NCI-H2029 (cell line): ENCODE measurements around the gene CX3CL1.
"Not testable (repeated sequence)": the region's sequence is repeated elsewhere in the genome, so short reads cannot be mapped to it uniquely, and the experiment has no call there.

ENCODE experiments used
- DNase-seq: peaks from one replicate; lab custom pipeline; 2025; lab: John Stamatoyannopoulos, UW

The CX3CL1 gene

DNA sequence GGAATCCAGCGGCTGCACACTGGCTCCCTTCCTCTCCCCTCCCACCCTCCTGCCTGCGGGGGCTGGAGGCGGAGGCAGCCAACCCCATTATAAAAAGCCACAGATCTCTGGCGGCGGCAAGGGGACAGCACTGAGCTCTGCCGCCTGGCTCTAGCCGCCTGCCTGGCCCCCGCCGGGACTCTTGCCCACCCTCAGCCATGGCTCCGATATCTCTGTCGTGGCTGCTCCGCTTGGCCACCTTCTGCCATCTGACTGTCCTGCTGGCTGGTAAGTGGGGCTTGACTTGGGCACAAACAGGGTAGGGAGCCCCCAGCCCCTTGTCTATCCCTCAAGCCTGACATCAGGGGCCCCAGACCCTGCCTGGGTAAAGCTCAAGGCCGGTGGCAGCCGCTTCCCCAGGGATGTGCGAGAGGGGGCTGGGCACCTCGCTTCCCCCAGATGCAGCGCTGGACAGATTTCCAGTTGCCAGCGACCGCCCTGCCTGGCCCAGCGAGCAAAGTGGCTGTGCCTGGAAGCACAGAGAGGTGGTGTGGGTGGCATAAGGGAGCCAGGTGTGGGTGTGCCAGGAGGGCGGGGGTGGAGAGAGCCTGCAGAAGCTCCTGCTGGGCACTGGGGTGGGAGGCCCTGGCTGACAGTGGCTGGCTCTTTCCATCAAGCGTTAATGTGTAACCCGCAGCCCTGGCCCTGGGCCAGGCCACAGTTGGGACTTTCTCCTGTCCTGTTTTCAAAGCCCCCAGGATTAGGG is at the start of gene CX3CL1:
CX3CL1 (plus strand) TSS at position 119 of the 745 bp plus-strand sequence; CDS start at position 198, 79 bp downstream.
- DNase-seq: no peak

DNA sequence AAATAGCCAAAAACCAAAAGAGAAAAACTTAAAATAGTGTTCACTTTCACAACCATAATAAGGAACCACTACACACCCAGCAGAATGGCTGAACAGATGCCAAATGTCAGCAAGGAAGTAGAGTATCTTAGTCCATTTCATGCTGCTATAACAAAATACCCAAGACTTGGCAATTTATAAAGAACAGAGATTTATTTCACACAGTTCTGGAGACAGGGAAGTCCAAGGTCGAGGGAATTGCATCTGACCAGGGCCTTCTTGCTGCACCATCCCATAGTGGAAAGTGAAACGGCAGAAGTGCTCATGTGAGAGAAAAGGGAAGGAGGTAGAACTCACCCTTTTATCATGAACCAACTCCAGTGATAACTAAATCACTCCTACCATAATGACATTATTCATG is 47.5 kb upstream of the CX3CL1 start:
- DNase-seq: no peak

DNA sequence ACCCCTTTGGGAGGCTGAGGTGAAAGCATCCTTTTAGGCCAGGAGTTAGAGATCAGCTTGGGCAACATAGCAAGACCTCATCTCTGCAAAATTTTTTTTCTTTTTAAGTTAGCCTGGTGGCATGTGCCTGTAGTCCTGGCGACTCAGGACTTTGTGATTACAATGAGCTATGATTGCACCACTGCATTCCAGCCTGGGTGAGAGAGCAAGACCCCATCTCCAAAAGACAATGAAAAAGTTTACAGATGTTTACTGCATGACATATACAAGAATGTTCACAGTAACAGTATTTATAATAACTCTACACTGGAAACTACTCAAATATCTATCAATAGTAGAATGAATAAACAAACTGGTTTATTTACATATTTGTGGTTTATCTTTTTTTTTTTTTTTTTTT is 46.8 kb upstream of the CX3CL1 start:
- no peak for DNase-seq

DNA sequence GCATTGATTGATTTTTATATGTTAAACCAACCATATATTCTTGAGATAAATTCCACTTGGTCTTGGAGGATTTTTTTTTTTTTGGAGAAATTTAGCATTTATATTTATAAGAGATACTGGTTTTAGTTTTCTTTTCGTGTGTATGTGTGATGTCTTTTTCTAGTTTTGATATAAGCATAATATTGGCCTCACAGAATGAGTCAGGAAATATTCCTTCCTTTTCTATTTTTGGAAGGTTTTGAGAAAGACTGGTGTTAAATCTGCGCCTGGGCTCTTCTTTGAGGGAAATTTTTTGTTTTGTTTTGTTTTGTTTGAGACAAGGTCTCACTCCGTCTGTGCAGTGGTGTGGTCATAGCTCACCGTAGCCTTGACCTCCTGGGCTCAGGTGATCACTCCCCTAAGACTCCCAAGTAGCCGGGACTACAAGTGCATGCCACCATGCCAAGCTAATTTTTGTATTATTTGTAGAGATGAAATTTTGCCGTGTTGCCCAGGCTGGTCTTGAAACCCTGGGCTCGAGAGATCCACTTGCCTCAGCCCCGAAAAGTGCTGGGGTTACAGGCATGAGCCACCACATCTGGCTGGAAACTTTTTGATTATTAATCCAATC is 42.5 kb upstream of the CX3CL1 start:
- DNase-seq: no peak

DNA sequence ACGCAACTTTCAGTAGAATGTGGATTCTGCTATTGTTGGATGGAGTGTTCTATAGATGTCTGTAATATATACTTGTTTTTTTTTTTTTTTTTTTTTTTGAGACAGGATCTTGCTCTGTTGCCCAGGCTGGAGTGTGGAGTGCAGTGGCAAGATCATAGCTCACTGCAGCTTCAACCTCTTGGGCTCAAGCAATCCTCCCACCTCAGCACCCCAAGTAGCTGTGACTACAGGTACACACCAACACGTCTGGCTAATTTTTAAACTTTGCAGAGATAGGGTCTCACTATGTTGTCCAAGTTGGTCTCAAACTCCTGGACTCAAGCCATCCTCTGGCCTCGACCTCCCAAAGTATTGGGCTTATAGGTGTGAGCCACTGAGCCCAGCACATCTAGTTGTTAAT is 40.9 kb upstream of the CX3CL1 start:
- no peak for DNase-seq

DNA sequence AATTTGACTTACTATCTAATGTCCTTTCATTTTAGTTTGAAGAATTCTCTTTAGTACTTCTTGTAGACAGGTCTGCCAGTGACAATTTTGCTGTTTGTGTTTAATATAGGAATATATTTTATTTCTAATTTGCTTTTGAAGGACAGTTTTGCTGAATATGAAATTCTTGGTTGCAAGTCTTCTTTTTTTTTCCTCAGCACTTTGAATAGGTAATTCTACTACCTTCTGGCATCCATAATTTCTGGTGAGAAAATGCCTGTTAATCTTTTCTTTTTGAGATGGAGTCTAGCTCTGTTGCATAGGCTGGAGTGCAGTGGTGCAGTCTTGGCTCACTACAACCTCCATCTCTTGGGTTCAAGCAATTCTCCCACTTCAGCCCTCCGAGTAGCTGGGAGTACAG is 38.9 kb upstream of the CX3CL1 start:
- DNase-seq: no peak

DNA sequence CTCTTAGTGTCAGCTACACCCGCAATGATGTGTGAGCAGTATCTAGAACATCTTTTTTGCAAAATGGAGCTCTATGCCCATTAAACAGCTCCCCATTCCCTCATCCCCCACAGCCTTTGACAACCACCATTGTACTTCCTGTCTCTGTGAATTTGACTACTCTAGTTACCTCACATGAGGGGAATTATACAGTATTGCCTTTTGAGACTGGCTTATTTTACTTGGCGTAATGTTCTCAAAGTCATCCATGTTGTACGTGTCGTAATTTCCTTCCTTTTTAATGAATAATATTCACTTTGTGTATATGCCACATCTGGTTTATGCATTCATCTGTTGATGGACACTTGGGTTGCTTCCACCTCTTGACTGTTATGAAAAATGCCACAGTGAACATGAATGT is 36.9 kb upstream of the CX3CL1 start:
- DNase-seq: no peak

DNA sequence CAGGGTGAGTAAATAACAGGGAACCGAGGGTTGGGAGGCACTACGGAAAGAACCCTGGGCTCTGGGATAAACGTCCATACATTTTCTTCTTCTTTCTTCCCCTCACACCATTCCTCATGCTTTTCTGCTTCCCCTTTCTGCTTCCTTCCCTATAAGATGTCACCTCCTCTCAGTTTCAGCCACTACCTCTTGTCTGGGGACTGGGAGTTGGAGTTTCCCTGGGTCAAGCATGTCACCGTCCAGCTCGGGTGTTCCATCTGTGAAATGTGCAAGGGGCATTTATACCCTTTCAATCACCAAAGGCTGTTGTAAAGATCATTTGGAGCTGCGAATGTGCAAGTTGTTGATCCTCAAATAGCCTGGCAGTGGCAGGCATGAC is 31.2 kb upstream of the CX3CL1 start:
- no peak for DNase-seq

DNA sequence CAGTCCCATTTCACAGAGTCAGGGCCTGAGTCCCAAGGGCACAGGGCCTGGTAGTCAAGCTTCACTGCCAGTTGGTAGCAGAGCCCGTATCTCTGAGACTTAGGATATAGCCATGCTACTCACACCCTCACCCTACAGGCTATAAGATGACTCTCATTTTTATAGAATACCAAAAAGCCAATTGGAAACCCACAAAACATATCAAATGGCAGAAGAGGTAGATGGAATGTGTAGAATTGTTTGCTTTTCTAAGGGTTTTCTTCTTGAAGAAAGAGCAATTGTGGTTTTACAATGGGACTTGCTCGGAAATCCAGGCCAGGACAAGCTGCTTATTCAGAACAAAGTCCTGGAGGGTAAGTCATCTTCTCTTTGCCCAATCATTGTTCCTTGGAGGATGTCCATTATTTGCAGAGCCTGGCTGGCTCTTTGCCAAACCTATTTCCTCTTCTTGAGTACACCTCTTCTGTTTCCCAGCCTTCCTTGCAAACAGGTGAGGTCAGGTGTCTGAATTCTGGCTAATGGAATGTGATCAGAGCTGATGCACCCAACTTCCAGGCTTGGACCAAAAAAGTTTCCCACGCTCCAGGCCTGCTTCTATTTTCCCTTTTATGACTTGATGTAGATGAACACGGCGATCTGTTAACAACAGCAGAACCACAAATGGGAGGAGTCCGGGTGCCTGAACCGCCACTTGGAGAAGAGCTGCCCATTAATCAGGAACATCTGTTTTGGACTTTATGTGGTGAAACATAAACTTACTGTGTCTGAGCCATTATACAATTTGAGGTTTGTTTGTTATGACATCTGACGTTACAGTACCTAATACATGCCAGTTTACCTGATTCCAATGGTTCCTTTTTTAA is 30.6 kb upstream of the CX3CL1 start:
- peak; percentile 29 for DNase-seq

DNA sequence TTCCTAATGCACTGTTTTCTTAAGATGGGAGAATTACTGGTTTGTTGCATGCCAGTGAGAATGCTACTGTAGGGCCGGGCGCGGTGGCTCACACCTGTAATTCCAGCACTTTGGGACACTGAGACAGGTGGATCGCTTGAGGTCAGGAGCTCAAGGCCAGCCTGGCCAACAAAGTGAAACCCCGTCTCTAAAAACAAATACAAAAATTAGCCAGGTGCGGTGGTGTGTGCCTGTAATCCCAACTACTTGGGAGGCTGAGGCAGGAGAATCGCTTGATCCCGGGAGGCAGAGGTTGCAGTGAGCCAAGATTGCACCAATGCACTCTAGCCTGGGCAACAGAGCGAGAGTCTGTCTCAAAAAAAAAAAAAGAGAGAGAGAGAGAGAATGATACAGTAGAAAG is 29.7 kb upstream of the CX3CL1 start:
- not testable (repeated sequence) for DNase-seq

DNA sequence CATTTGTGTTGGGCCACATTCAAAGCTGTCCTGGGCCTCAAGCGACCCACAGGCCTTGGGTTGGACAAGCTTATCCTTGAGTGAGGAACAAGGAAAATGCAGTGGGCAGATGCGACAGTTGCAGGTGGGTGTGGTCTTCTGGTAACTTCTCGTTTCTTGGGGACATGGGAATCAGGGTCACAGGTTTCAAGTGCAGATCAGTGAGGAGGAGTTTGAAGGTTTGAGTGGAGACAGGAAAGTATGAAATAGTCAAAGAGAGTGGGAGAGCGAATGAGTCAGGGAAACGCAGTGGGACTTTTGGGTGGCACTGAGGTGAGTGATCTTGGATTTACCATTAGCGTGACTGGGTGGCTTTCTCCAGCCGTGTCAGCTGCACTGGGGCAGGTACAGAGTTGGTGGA is 29.1 kb upstream of the CX3CL1 start:
- no peak for DNase-seq

DNA sequence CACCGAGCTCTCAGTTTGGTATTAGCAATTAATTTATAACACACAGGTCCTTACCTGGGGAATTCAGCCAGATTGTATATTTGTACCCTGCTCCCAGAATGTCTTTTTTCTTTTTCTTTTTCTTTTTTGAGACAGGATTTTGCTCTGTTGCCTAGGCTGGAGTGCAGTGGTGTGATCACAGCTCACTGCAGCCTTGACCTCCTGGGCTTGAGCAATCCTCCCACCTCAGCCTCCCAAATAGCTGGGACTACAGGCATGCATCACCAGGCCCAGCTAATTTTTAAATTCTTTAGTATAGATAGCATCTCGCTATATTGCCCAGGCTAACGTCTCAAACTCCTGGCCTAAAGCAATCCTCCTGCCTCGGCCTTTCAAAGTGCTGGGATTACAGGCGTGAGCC is 28.2 kb upstream of the CX3CL1 start:
- not testable (repeated sequence) for DNase-seq

DNA sequence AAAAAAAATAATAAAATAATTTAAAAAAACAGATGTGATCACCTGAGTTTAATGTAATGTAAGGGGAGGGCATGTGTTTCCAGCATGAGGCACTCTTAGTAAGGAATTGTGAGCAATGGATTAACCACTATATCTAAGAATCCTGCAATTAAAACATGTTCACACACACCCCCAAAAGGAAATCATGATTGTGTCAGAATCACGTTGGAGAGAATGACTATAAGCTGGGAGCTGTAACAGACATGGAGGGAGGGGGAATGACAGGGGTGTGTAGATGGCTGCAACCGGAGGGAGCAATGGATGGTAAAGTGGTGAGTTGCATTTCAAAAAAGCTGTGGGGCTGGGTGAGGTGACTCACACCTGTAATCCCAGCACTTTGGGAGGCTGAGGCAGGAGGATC is 27.3 kb upstream of the CX3CL1 start:
- DNase-seq: no peak

DNA sequence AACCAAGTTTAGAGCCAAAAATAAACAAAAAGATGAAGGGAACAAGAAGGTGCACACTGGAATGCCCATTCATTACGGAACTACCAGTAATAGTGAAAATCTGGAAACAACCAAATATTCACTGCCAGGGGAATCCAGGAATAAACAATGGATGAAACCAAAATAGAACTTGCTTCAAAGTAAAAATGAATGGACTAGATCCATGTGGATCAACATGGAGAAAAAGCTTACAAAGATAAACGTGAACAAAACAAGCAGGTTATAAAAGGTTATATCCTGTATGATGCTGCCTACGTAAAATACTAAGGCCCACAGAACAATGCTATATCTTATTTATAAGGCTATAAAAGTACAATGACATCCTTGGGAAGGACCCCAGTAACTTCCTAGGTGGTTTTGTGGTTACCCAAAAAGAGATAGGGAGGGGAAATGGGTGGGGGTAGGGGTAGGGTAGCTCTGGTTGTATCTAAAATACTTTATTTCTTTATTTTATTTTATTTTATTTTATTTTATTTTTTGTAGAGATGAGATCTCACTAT is 26.6 kb upstream of the CX3CL1 start:
- no peak for DNase-seq

DNA sequence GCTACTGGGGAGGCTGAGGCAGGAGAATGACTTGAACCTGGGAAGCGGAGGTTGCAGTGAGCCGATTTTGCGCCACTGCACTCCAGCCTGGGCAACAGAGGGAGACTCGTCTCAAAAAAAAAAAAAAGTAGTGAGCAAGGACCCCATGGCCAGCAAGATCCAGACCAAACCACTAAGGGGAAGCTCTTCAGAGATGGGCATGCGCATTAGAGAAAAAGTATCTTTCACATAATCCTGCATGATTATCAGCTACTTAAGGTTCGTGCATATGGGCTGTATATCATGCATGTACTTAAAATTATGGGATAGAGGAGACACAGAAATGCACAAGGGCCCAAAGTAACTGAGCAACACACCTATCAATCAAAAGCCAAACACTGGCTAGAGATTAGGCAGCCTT is 24.4 kb upstream of the CX3CL1 start:
- no peak for DNase-seq

DNA sequence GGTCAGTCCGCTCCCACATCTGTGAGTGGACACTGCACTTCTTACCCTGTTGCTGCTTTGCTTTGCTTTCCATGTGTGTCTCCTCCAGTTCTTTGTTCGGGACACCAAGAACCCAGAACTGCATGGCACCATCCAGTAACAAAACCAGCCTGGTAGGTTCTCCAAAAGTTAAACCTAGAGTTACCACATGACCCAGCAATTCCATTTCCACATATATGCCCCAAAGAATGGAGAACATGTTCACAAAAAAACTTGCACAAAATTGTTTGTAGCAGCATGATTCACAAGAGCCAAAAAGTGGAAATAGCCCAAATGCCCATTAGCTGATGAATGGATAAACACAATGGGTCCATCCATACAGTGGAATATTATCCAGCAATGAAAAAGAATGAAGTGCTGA is 24.0 kb upstream of the CX3CL1 start:
- no peak for DNase-seq

DNA sequence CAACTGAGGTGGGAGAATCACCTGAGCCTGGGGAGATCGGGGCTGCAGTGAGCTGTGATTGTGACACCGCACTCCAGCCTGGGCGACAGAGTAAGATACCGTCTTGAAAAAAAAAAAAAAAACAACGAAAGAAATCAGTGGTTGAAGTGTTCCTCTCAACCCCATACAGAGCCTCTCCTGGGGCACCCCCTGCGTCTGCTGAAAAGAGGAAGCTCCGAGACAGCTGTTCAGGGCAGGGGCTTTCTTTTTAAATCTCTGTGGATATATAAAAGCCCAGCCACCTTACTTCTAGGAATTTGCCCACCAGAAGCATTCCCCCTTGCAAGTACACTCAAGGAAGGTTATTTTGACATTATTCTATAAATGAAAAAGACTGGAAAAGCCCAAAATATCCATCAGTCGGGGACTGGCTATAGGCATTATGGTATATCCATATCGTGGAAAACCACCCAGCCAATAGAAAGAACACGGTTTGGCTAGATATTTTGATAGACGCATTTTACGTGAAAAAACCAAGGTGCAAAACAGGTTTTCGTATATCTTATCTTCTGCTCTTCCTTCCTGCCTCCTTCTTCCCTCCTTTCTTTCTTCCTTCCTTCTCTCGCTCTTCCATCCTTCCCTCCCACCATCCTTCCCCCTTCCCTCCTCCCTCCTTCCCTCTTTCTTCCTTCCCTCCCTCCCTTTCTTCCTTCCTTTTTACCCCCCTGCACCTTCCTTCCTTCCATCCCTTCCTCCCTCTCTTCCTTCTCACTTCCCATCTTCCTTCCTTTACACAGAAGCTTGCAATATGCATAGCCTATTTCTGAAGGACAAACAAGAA is 22.9 kb upstream of the CX3CL1 start:
- no peak for DNase-seq

DNA sequence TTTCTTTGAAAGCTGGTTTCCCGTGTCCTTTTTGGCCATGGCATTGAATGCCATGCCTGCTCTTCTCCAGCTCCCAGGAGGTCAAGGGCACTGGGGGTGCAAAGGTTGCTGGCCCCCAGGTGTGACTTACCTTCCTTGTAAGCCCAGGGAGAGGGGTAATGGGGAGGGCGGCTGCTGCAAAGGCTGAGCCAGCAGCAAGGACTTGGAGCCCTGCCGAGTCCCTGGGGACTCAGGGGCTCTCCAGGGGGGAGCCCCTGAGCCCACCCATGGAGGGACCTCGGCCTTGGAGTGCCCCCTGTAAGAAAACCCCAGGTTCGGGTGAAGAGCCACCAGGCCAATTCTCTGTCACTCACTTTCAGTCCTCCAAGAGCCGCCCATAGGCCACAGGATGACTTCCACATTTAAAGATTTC is 19.6 kb upstream of the CX3CL1 start:
- DNase-seq: no peak

DNA sequence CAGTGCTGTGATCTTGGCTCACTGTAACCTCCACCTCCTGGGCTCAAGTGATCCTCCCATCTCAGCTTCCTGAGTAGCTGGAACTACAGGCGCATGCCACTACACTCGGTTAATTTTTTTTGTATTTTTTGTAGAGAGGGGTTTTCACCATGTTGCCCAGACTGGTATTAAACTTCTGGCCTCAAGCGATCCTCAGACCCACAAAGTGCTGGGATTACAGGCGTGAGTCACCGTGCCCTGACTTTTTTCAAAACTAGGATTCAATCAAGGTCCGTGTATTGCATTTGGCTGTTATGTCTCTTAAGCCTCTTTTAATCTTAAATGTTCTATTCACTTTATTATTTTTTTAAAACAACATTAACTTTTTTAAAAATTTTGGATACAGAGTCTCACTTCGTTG is 18.0 kb upstream of the CX3CL1 start:
- DNase-seq: no peak

DNA sequence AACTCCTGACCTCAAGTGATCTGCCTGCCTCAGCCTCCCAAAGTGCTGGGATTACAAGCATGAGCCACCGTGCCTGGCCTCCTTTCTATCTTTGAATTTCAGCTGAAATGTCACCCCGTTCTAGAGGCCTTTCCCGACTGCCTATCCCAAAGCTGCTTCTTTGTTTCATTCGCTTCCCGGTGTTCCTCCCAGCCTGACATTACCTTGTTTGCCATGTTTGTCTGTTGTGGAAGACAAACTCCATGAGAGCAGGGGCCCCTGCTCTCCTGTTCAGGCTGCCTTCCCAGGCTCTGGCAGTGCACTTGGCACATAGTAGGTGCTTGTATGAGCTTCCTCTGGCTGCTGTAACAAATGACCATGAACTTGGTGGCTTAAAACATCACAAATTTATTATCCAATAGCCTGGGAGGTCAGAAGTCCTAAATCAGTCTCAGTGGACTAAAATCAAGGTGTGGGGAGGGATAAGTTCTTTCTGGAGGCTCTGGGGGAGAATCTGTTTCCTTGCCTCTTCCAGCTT is 16.3 kb upstream of the CX3CL1 start:
- DNase-seq: no peak

DNA sequence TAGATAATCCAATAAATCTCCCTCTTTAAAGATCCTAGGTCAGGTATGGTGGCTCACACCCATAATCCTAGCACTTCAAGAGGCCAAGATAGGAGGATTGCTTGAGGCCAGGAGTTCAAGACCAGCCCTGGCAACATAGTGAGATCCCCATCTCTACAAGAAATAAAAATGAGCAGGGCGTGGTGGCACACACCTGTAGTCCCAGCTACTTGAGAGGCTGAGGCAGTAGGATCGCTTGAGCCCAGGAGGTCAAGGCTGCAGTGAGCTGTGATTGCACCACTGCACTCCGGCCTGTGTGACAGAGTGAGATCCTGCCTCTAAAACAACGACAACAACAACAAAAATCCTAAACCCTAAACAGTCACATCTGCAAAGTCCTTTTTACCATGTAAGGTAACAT is 15.7 kb upstream of the CX3CL1 start:
- no peak for DNase-seq
